Testis (tissue), 2 donors: ENCODE results near the gene MAP3K19.

Source experiments
- CTCF ChIP-seq, 3 experiments: fragments of 450-650 bp in 2 of 3; fragments of 200-600 bp in 1 of 3; sonication (generic) in 1 of 3; IDR thresholded peaks; one replicate each; pipeline ENCODE4 v1.5.1; 2016 to 2019; ENCODE audit warnings: antibody characterized with exemption in 3 of 3, mild to moderate bottlenecking in 2 of 3, moderate library complexity in 1 of 3
- POLR2A ChIP-seq: fragments of 450-650 bp; IDR thresholded peaks from one replicate; pipeline ENCODE4 v1.6.1; 2017; ENCODE audit warnings: antibody characterized with exemption, mild to moderate bottlenecking, moderate library complexity

GRCh38 chr2:135029481-135030134 is 17.6 kb downstream of the MAP3K19 start:
- TF ChIP-seq CTCF (IDR thresholded peaks at IDR 0.05), result no peak
- TF ChIP-seq POLR2A, result no peak
